Measurements from ENCODE around the gene CREB5. TPM values are rescaled to one million over a fixed set of nuclear protein-coding genes. Genes with fewer than 3 reads are reported as not detected.

CREB5 gene
- total and polyA plus RNA-seq, 2 of the 13 experiments (the other 11 are each of a cell fraction or from before 2014, with no cell fraction given): 0.38 to 0.71 TPM

DNA sequence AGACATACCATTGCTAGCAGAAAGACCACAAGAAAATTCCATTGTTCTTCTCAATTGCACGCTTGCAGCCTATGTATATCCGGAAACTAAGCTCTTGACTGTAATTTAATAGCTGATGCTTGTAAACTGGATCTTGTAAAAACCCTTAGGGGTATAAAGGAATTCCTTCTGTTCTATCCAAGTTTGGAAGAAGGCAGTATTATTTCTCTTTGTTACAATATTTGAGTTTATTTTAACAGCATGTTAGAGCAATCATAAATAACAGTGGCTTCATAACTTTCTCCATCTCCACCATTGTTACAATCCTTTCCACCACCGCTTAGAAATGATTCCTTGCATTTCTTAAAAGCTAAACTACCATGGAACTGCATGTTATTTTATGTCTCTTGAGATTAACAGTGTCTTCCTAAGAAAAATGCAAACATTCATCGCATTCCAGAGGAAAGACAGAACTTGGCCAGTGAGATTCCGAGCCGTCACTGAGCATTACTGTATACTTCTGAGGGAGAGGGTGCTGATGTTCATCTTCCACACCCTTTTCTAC lies 453.4 kb downstream of the CREB5 start:
- intact Hi-C loops (cut with micrococcal nuclease; ENCODE audit: unreplicated experiment): no loop called here
- ATAC-seq (no peak), FAIRE-seq (no peak), DNase-seq (ENCODE audit: low spot score) (no peak)
- no peak for TF ChIP-seq ZNF776 (CRISPR knock-in tag; IDR thresholded peaks at IDR 0.05)
- TF ChIP-seq TFE3 (CRISPR knock-in tag; IDR thresholded peaks at IDR 0.05): no peak
- TF ChIP-seq SUZ12 (IDR thresholded peaks at IDR 0.05; ENCODE audit: low read depth, low read length): no peak
- no peak for TF ChIP-seq HNRNPH1 (optimal IDR thresholded peaks at IDR 0.05; ENCODE audit: low read depth, low read length)
- TF ChIP-seq ZBTB44 (CRISPR knock-in tag; IDR thresholded peaks at IDR 0.05): no peak
- no peak for TF ChIP-seq HMGA1 (CRISPR knock-in tag; conservative IDR thresholded peaks at IDR 0.05)
- no peak for TF ChIP-seq MATR3 (CRISPR knock-in tag; IDR thresholded peaks at IDR 0.05)
- TF ChIP-seq SMAD1 (CRISPR knock-in tag; IDR thresholded peaks at IDR 0.05; ENCODE audit: borderline replicate concordance, low read depth): no peak
- TF ChIP-seq, protein P1, sequence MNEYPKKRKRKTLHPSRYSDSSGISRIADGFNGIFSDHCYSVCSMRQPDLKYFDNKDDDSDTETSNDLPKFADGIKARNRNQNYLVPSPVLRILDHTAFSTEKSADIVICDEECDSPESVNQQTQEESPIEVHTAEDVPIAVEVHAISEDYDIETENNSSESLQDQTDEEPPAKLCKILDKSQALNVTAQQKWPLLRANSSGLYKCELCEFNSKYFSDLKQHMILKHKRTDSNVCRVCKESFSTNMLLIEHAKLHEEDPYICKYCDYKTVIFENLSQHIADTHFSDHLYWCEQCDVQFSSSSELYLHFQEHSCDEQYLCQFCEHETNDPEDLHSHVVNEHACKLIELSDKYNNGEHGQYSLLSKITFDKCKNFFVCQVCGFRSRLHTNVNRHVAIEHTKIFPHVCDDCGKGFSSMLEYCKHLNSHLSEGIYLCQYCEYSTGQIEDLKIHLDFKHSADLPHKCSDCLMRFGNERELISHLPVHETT (CRISPR knock-in tag; conservative IDR thresholded peaks at IDR 0.05): no peak
- no peak for TF ChIP-seq ZNF207 (IDR thresholded peaks at IDR 0.05; ENCODE audit: borderline replicate concordance)
- no peak for TF ChIP-seq EZH2 (conservative IDR thresholded peaks at IDR 0.05; ENCODE audit: low read depth, low read length)
- TF ChIP-seq STAG1 (CRISPR knock-in tag; IDR thresholded peaks at IDR 0.05): no peak
- no peak for TF ChIP-seq RBFOX2 (IDR thresholded peaks at IDR 0.05; ENCODE audit: low read depth, low read length)
- TF ChIP-seq ZNF619 (CRISPR knock-in tag; IDR thresholded peaks at IDR 0.05): no peak
- TF ChIP-seq ZNF451 (CRISPR knock-in tag; IDR thresholded peaks at IDR 0.05): no peak
- TF ChIP-seq TAF1 (CRISPR knock-in tag; IDR thresholded peaks at IDR 0.05): no peak
- Histone ChIP-seq H3K4me3 (replicated peaks in 1 of 3; ENCODE audit: insufficient read depth in 1 of 3, low read depth in 2 of 3, low read length in 3 of 3) (no peak overlapping the region), H3K4me2 (ENCODE audit: low read depth, low read length) (no peak overlapping the region), H2AFZ (ENCODE audit: low read length) (no peak overlapping the region), H3K27me3 (ENCODE audit: control insufficient read depth in 1 of 2, insufficient read depth in 2 of 2, low read length in 2 of 2) (peaks cover 1 to 44% of the 10 kb centered on the region in 2 experiments), H3K27ac (ENCODE audit: extremely low read length, insufficient read depth, low read length) (no peak overlapping the region), H3K36me3 (replicated peaks in 1 of 2; ENCODE audit: control insufficient read depth in 1 of 2, insufficient read depth in 2 of 2, low read length in 2 of 2) (no peaks in the 10 kb centered on the region), H3K9ac (ENCODE audit: insufficient read depth, low read depth, low read length) (no peak overlapping the region), H3K79me2 (ENCODE audit: insufficient read depth, low read length) (no peaks in the 10 kb centered on the region), H4K20me1 (ENCODE audit: insufficient read depth, low read length) (no peaks in the 10 kb centered on the region), H3K4me1 (ENCODE audit: insufficient read depth, low read length) (no peaks in the 10 kb centered on the region), H3K9me3 (ENCODE audit: low read length) (no peaks in the 10 kb centered on the region)
- WGBS (ENCODE audit: low lambda C conversion rate): 35% methylated on average over 6 of the region's 6 CpGs
- POLR2A ChIA-PET: no interaction called here
- in situ Hi-C loops (cut with HindIII; ENCODE audit: extremely low pct_ligation_motif_present, low pct_unique_long_range_greater_than_20kb): no loop called here
- CTCF ChIA-PET (ENCODE audit: low intra/inter-chr PET ratio, low total read pairs): no interaction called here
- BruUV-seq (replicated peaks): no TSS peak
